SK-N-SH (cell line): ENCODE measurements around the gene TMEM115. TPM values are rescaled to one million over a fixed set of nuclear protein-coding genes. Genes with fewer than 3 reads are reported as not detected.
A peak's percentile ranks its signal among the peaks of the same experiment; 100 is the strongest.

Experiments used
- CTCF ChIA-PET: fragments of 300-600, 350-600 bp; formaldehyde crosslinking; extraction: SDS; loops from one replicate; lab custom pipeline; 2021; lab: Yijun Ruan, JAX
- POLR2A ChIA-PET: fragments of 350-600 bp; sonication (Branson Sonifier 250); formaldehyde crosslinking; extraction: SDS; loops from one replicate; lab custom pipeline; 2020; ENCODE audit warnings: antibody characterized with exemption, inconsistent platforms; lab: Yijun Ruan, JAX
- DNase-seq: peaks from one replicate; pipeline ENCODE4 v3.0.0; 2012
- H2AFZ ChIP-seq: fragments of 200-600 bp; sonication (generic); 2 replicates; pipeline ENCODE4 v1.8.1; 2016; ENCODE audit warnings: antibody characterized with exemption, mild to moderate bottlenecking, low read depth
- H3F3A ChIP-seq: fragments of 200-600 bp; sonication (generic); replicated peaks from 2 replicates; pipeline ENCODE3; 2016; ENCODE audit warnings: antibody characterized with exemption, mild to moderate bottlenecking; ENCODE audit not compliant: insufficient read depth
- H3K27ac ChIP-seq, 2 experiments: fragments of 200-500 bp in 1 of 2; fragments of 200-600 bp in 1 of 2; sonication (Bioruptor generic) in 1 of 2; sonication (generic), shearing (Covaris generic) in 1 of 2; 2 replicates each; pipeline versions ENCODE4 v1.5.1 to v1.6.1; 2014 to 2016; ENCODE audit warnings: low read depth in 2 of 2, inconsistent platforms in 1 of 2, low read length in 1 of 2, mild to moderate bottlenecking in 1 of 2, mixed read lengths in 1 of 2
- H3K27me3 ChIP-seq: fragments of 200-600 bp; sonication (generic), shearing (Covaris generic); 2 replicates; pipeline ENCODE4 v1.6.1; 2016; ENCODE audit warnings: mixed run types; ENCODE audit not compliant: insufficient read depth
- H3K36me3 ChIP-seq, 2 experiments: fragments of 200-500 bp in 1 of 2; fragments of 200-600 bp in 1 of 2; sonication (Bioruptor generic) in 1 of 2; sonication (generic) in 1 of 2; replicated peaks in 1 of 2; 2 replicates each; pipeline versions ENCODE3 to v1.5.1; 2014 to 2016; ENCODE audit warnings: low read length in 1 of 2, mild to moderate bottlenecking in 1 of 2; ENCODE audit not compliant: insufficient read depth in 2 of 2, control insufficient read depth in 1 of 2
- H3K4me1 ChIP-seq, 2 experiments: fragments of 200-500 bp in 1 of 2; fragments of 200-600 bp in 1 of 2; sonication (Bioruptor generic) in 1 of 2; sonication (generic), shearing (Covaris generic) in 1 of 2; 2 replicates each; pipeline versions ENCODE4 v1.5.1 to v1.6.1; 2014 to 2016; ENCODE audit warnings: low read depth in 1 of 2, low read length in 1 of 2, mixed run types in 1 of 2; ENCODE audit not compliant: insufficient read depth in 2 of 2, control insufficient read depth in 1 of 2
- H3K4me2 ChIP-seq: fragments of 200-600 bp; sonication (generic), shearing (Covaris generic); 2 replicates; pipeline ENCODE4 v1.6.1; 2017; ENCODE audit warnings: mixed run types
- H3K4me3 ChIP-seq, 2 experiments: fragments of 200-500 bp in 1 of 2; fragments of 200-600 bp in 1 of 2; sonication (Bioruptor generic) in 1 of 2; sonication (generic), shearing (Covaris generic) in 1 of 2; 2 replicates each; pipeline versions ENCODE4 v1.5.1 to v1.8.1; 2014 to 2016; ENCODE audit warnings: low read depth in 2 of 2, inconsistent platforms in 1 of 2, low read length in 1 of 2, mild to moderate bottlenecking in 1 of 2, mixed read lengths in 1 of 2, moderate library complexity in 1 of 2
- H3K79me2 ChIP-seq: fragments of 200-600 bp; sonication (generic); 2 replicates; pipeline ENCODE4 v1.8.1; 2017; ENCODE audit warnings: mild to moderate bottlenecking; ENCODE audit not compliant: insufficient read depth
- H3K9ac ChIP-seq: fragments of 200-600 bp; sonication (generic); 2 replicates; pipeline ENCODE4 v1.6.1; 2017; ENCODE audit warnings: mixed run types
- H3K9me2 ChIP-seq: fragments of 200-600 bp; sonication (generic); 2 replicates; pipeline ENCODE4 v1.6.1; 2017; ENCODE audit warnings: mixed run types
- H3K9me3 ChIP-seq: fragments of 200-600 bp; sonication (generic); 2 replicates; pipeline ENCODE4 v1.6.1; 2017; ENCODE audit warnings: mixed run types, mild to moderate bottlenecking, moderate library complexity
- H4K20me1 ChIP-seq: fragments of 200-600 bp; sonication (generic); 2 replicates; pipeline ENCODE4 v1.6.1; 2017; ENCODE audit warnings: mild to moderate bottlenecking, mixed run types; ENCODE audit not compliant: insufficient read depth
- CTCF ChIP-seq: fragments of 200-600 bp; sonication (generic); IDR thresholded peaks from 2 replicates; pipeline ENCODE4 v1.6.1; 2017; ENCODE audit warnings: antibody characterized with exemption, mild to moderate bottlenecking, moderate library complexity
- ELF1 ChIP-seq: IDR thresholded peaks from 2 replicates; pipeline ENCODE4 v1.4.0; 2012
- EZH2phosphoT487 ChIP-seq: fragments of 200-600 bp; sonication (generic); IDR thresholded peaks from 2 replicates; pipeline ENCODE4 v1.6.1; 2017; ENCODE audit warnings: low read depth, mixed run types, mild to moderate bottlenecking, antibody characterized with exemption, moderate library complexity, borderline replicate concordance
- FOSL2 ChIP-seq: IDR thresholded peaks from 2 replicates; pipeline ENCODE4 v1.4.0; 2012; ENCODE audit warnings: low read depth, mild to moderate bottlenecking, moderate library complexity, borderline replicate concordance
- JUND ChIP-seq: IDR thresholded peaks from 2 replicates; pipeline ENCODE4 v1.4.0; 2012
- MAX ChIP-seq: IDR thresholded peaks from 2 replicates; pipeline ENCODE4 v1.4.0; 2012; ENCODE audit warnings: low read depth
- RAD21 ChIP-seq: IDR thresholded peaks from 2 replicates; pipeline ENCODE4 v1.6.1; 2012; ENCODE audit warnings: mild to moderate bottlenecking, low read length
- RCOR1 ChIP-seq: fragments of 150-350 bp; IDR thresholded peaks from 2 replicates; pipeline ENCODE4 v1.6.1; 2017; ENCODE audit warnings: antibody characterized with exemption, low read length
- SMC3 ChIP-seq: IDR thresholded peaks from 2 replicates; pipeline ENCODE4 v1.6.1; 2012; ENCODE audit warnings: low read depth, low read length, improper control_type of control experiment
- TEAD4 ChIP-seq: IDR thresholded peaks from 2 replicates; pipeline ENCODE4 v1.4.0; 2012; ENCODE audit warnings: mild to moderate bottlenecking, borderline replicate concordance; ENCODE audit not compliant: insufficient read depth
- YY1 ChIP-seq: IDR thresholded peaks from 2 replicates; pipeline ENCODE4 v1.4.0; 2012; ENCODE audit warnings: low read depth, mild to moderate bottlenecking
- ZBTB33 ChIP-seq: IDR thresholded peaks from 2 replicates; pipeline ENCODE4 v1.4.0; 2012; ENCODE audit warnings: low read depth, borderline replicate concordance
- WGBS: methylation state at CpG from one replicate; pipeline ENCODE4 v1.1.6; 2017; ENCODE audit warnings: low lambda C conversion rate; 5-methylcytosine and 5-hydroxymethylcytosine counted together
- polyA plus RNA-seq, 3 experiments: library from polyadenylated mRNA; depleted of rRNA; stranded (reverse); fragments of >200 nt; gene quantifications; 2 replicates each; pipeline ENCODE4 v1.2.3, GENCODE V29; 2012

TMEM115 gene
- polyA plus RNA-seq, 1 of the 3 experiments (the other 2 are of a cell fraction), result 47.8 TPM

GRCh38 chr3:50372349-50372748, 13.0 kb upstream of the TMEM115 start:
- no peaks in the 10 kb centered on the region for H3K9me3 ChIP-seq
- POLR2A ChIA-PET, result interaction anchor here (1.0 kb wide), 1 partner anchor 13 kb away, joined by 3 read pairs; no protein-coding TSS in a partner anchor
- CTCF ChIA-PET, result no interaction called here
- no peaks in the 10 kb centered on the region for H3K9me2 ChIP-seq
- H3K79me2 ChIP-seq, result no peaks in the 10 kb centered on the region
- H3K4me2 ChIP-seq, result no peak overlapping the region
- DNase-seq, result peak; percentile 72
- TF ChIP-seq ELF1, result no peak
- peak; percentile 10; the same call in 1 of the 2 replicates for TF ChIP-seq RAD21
- no peak for TF ChIP-seq MAX
- TF ChIP-seq, all 33 proteins: peak for 1
- 64% methylated on average over 7 of the region's 8 CpGs for WGBS
- Histone ChIP-seq H3K36me3 (no peaks in the 10 kb centered on the region), H3F3A (no peaks in the 10 kb centered on the region), H2AFZ (no peak overlapping the region), H3K4me1 (peaks cover 0 to 89% of the 10 kb centered on the region in 2 experiments; a peak in 2 of 4 replicates), H4K20me1 (no peaks in the 10 kb centered on the region), H3K4me3 (no peak overlapping the region), H3K27ac (peak overlapping the region in 1 of 2 experiments; percentile 56; a peak in 2 of 4 replicates), H3K9ac (no peak overlapping the region), H3K27me3 (no peaks in the 10 kb centered on the region)

GRCh38 chr3:50371133-50371685, 11.9 kb upstream of the TMEM115 start:
- Histone ChIP-seq H3K79me2 (no peaks in the 10 kb centered on the region), H3K27ac (peak overlapping the region in 1 of 2 experiments; percentile 56; a peak in 2 of 4 replicates), H2AFZ (no peak overlapping the region), H3K9me3 (no peaks in the 10 kb centered on the region), H4K20me1 (no peaks in the 10 kb centered on the region), H3K4me1 (peaks cover 0 to 84% of the 10 kb centered on the region in 2 experiments; a peak in 2 of 4 replicates), H3K4me3 (no peak overlapping the region), H3F3A (no peaks in the 10 kb centered on the region), H3K27me3 (no peaks in the 10 kb centered on the region), H3K9ac (no peak overlapping the region), H3K36me3 (no peaks in the 10 kb centered on the region), H3K4me2 (no peak overlapping the region), H3K9me2 (no peaks in the 10 kb centered on the region)
- WGBS, result 50% methylated on average over 1 of the region's 3 CpGs
- ChIA-PET POLR2A (interaction anchor here (1.0 to 4.6 kb wide), 6 partner anchors 9 to 23 kb away, joined by 3 to 28 read pairs (median 6); partner anchors contain the start of genes CYB561D2, NPRL2 and TMEM115), CTCF (interaction anchor here (0.6 to 5.8 kb wide), 32 partner anchors 8 to 245 kb away, joined by 3 to 70 read pairs (median 4); partner anchors contain the start of genes HYAL3, MAPKAPK3, NAA80 and TUSC2)
- DNase-seq, result no peak
- TF ChIP-seq ZBTB33 (no peak), JUND (no peak), YY1 (no peak), ELF1 (no peak), FOSL2 (no peak)

GRCh38 chr3:50370594-50370993, 11.3 kb upstream of the TMEM115 start:
- ChIA-PET CTCF (interaction anchor here (0.6 to 5.8 kb wide), 33 partner anchors 9 to 246 kb away, joined by 3 to 70 read pairs (median 4); partner anchors contain the start of genes HYAL3, MAPKAPK3, NAA80 and TUSC2), POLR2A (interaction anchor here (1.1 to 4.6 kb wide), 6 partner anchors 10 to 22 kb away, joined by 3 to 28 read pairs (median 8); partner anchors contain the start of genes CYB561D2 and NPRL2)
- Histone ChIP-seq H4K20me1 (no peaks in the 10 kb centered on the region), H3K79me2 (no peaks in the 10 kb centered on the region), H3K27ac (peak overlapping the region in 1 of 2 experiments; percentile 56; a peak in 2 of 4 replicates), H3F3A (no peaks in the 10 kb centered on the region), H3K9ac (no peak overlapping the region), H3K9me3 (no peaks in the 10 kb centered on the region), H2AFZ (no peak overlapping the region), H3K4me3 (no peak overlapping the region), H3K36me3 (no peaks in the 10 kb centered on the region), H3K4me2 (no peak overlapping the region), H3K9me2 (no peaks in the 10 kb centered on the region), H3K4me1 (peaks cover 0 to 78% of the 10 kb centered on the region in 2 experiments; a peak in 2 of 4 replicates), H3K27me3 (no peaks in the 10 kb centered on the region)
- DNase-seq, result peak; percentile 78
- 58% methylated on average over 14 of the region's 14 CpGs for WGBS
- TF ChIP-seq RAD21 (peak; percentile 72), CTCF (peak; percentile 31), TEAD4 (no peak), RCOR1 (no peak), EZH2phosphoT487 (no peak), SMC3 (peak; percentile 46)
